Mucosa of stomach (tissue), 1 donor: ENCODE data around the gene UBFD1.
A peak's percentile ranks its signal among the peaks of the same experiment; 100 is the strongest.
"Not testable (repeated sequence)": the region's sequence is repeated elsewhere in the genome, so short reads cannot be mapped to it uniquely, and the experiment has no call there.

Source experiments
- H3K27me3 ChIP-seq: one replicate; pipeline ENCODE4 v1.7.0; 2013; ENCODE audit warnings: mild to moderate bottlenecking, low read length; ENCODE audit not compliant: control insufficient read depth, insufficient read depth
- H3K36me3 ChIP-seq: one replicate; pipeline ENCODE4 v1.7.0; 2013; ENCODE audit warnings: low read length; ENCODE audit not compliant: control insufficient read depth, insufficient read depth
- H3K4me1 ChIP-seq: one replicate; pipeline ENCODE4 v1.7.0; 2013; ENCODE audit warnings: mild to moderate bottlenecking, low read length; ENCODE audit not compliant: control insufficient read depth, insufficient read depth
- H3K4me3 ChIP-seq: one replicate; pipeline ENCODE4 v1.7.0; 2013; ENCODE audit warnings: low read length
- H3K9ac ChIP-seq: one replicate; pipeline ENCODE4 v1.7.0; 2013; ENCODE audit warnings: mild to moderate bottlenecking, low read length, moderate library complexity
- H3K9me3 ChIP-seq: one replicate; pipeline ENCODE4 v1.7.0; 2013; ENCODE audit warnings: mild to moderate bottlenecking, low read length, moderate library complexity; ENCODE audit not compliant: control insufficient read depth
- donor health status: Pancreatic carcinoma.

UBFD1 gene

DNA sequence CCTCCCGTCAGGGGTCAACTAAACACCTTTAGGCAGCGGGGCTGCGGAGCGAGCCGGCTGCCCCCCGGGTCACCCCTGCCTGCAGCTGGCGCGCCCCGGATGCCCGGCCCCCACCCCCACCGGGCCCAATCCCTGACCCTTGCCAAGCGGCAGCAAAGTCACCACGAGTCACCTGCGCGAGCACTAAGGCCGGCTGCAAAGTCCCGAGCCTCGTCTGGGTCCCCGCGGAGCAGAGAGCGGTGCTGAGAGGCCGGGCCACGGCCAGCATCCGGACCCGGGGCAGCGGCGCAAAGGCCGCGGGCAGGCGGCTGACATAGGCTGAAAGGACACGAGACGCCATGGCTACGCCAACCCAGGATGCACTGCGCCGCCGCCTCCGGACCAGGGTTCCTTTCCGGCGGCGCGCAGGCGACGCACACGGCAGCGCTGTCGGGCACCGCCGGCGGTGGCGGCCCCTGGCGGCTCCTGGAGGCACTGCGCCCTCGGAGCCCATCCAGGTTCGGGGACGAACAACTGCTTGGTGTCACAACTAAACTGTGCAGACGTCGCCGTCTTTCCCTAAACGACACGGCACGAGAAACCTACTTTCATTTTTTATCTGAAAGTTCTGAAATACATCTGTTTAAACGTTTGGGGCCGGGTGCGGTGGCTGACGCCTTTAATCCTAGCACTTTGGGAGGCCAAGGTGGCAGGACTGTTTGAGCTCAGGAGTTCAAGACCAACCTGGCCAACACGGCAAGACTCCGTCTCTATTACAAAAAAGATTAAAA lies 38.6 kb downstream of the UBFD1 start, which contains the start of gene NDUFAB1:
TSS of gene NDUFAB1 (minus strand) at position 366 of the 770 bp plus-strand sequence. CDS start at position 340, 26 bp downstream.
- Histone ChIP-seq H3K36me3 (no peaks in the 10 kb centered on the region), H3K9ac (peak within 1 kb of the TSS; percentile 91), H3K4me1 (peaks cover 11% of the 10 kb centered on the region), H3K27me3 (no peaks in the 10 kb centered on the region), H3K4me3 (peak within 1 kb of the TSS; percentile 94), H3K9me3 (no peaks in the 10 kb centered on the region)

DNA sequence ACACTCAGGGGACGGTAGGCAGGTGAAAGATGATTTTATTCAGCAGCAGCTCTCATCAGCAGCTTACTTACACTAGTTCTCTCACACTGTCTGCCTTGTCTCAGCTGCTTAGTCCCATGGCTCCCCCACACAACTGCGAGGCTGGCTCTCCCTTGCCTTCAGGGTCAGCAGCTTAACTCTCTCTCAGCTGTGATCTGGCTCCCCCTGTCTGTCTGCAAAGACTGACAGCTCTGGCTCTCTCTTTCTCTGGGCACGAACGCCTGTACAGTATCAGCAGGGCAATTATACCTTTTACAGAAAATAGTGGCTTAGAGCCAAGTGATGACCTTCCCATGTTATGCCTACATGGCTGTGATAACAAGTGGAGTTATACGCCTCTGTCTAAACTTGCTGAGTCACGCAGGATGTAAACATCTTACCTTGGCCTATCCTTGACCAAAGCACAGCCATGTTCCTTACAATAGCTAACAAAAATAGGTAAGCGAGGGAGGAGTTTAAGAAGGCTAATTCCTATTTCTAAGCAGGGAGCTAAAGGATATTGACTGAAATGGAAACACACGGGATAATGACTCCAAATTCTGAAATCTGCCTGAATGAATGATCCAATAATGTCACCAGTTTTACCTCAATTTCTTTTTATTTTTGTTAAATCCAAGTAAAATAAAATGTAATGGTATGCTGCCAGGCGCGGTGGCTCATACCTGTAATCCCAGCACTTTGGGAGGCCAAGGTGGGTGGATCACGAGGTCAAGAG lies 39.7 kb downstream of the UBFD1 start:
- Histone ChIP-seq H3K27me3 (no peaks in the 10 kb centered on the region), H3K4me1 (peaks cover 11% of the 10 kb centered on the region), H3K9me3 (no peaks in the 10 kb centered on the region), H3K36me3 (no peaks in the 10 kb centered on the region), H3K4me3 (no peak overlapping the region), H3K9ac (no peak overlapping the region)

DNA sequence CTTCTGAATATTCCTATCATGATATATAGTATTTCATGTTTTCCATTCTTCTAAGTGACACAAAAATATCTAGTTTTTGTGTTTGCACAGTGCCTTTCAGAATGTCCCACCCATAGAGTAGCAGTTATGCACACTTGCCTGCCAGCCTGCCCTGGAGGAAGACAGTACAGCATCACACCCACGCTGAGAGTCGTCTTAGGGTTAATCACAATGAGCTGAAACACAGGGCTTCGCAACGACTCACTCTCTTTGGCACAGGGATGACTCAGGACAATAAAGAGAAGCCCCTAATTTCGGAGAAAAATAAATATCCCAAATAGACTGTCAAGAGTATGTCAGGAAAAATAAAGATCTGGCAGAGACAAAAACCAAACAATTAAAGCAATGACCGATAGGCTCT lies 50.2 kb downstream of the UBFD1 start:
- Histone ChIP-seq H3K4me1 (no peaks in the 10 kb centered on the region), H3K9ac (no peak overlapping the region), H3K27me3 (no peaks in the 10 kb centered on the region), H3K36me3 (no peaks in the 10 kb centered on the region), H3K9me3 (no peaks in the 10 kb centered on the region), H3K4me3 (no peak overlapping the region)

DNA sequence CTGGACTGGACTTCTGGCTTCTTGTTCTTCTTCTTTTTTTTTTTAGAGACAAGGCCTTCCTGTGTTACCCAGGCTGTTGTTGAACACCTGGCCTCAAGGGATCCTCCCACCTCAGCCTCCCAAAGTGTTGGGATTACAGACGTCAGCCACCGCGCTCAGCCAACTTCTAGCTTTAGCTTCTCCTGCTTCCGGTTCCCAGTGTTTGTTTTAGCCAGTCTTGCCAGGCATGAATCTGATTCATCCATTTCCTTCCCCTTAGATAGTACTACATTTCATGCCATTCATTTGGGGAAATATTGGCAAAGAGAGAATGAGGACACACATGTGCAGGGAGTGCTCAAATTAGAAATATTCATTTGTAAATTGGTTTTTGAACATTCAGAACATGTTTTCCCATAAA lies 50.7 kb downstream of the UBFD1 start:
- Histone ChIP-seq H3K4me3 (no peak overlapping the region), H3K9ac (no peak overlapping the region), H3K36me3 (no peaks in the 10 kb centered on the region), H3K27me3 (no peaks in the 10 kb centered on the region), H3K4me1 (no peaks in the 10 kb centered on the region), H3K9me3 (no peaks in the 10 kb centered on the region)

- Histone ChIP-seq H3K27me3 (no peaks in the 10 kb centered on the region), H3K4me3 (no peak overlapping the region), H3K4me1 (no peaks in the 10 kb centered on the region), H3K9me3 (no peaks in the 10 kb centered on the region), H3K9ac (no peak overlapping the region), H3K36me3 (no peaks in the 10 kb centered on the region)
These were observed 52.4 kb downstream of the UBFD1 start for GRCh38 chr16:23609929-23610328.

GRCh38 chr16:23610905-23611304 lies 53.4 kb downstream of the UBFD1 start:
- not testable (repeated sequence) for H3K9me3 ChIP-seq, H3K4me1 ChIP-seq, H3K9ac ChIP-seq, H3K4me3 ChIP-seq, H3K27me3 ChIP-seq, H3K36me3 ChIP-seq

GRCh38 chr16:23611936-23612335 lies 54.4 kb downstream of the UBFD1 start:
- Histone ChIP-seq H3K27me3 (no peaks in the 10 kb centered on the region), H3K9me3 (no peaks in the 10 kb centered on the region), H3K4me3 (no peak overlapping the region), H3K9ac (no peak overlapping the region), H3K36me3 (no peaks in the 10 kb centered on the region), H3K4me1 (no peaks in the 10 kb centered on the region)

- Histone ChIP-seq H3K4me3 (no peak overlapping the region), H3K36me3 (no peaks in the 10 kb centered on the region), H3K9me3 (no peaks in the 10 kb centered on the region)
These were observed 58.3 kb downstream of the UBFD1 start for GRCh38 chr16:23615805-23616204.

More at GRCh38 chr16:23615805-23616204, 58.3 kb downstream of the UBFD1 start:
- H3K4me1 ChIP-seq, result no peaks in the 10 kb centered on the region
- H3K9ac ChIP-seq, result no peak overlapping the region
- H3K27me3 ChIP-seq, result no peaks in the 10 kb centered on the region
